Neural crest cell (in vitro differentiated cells): ENCODE data around the gene DNAH3. TPM values are rescaled to one million over a fixed set of nuclear protein-coding genes. Genes with fewer than 3 reads are reported as not detected.
A peak's percentile ranks its signal among the peaks of the same experiment; 100 is the strongest.

Experiments used
- DNase-seq: peaks from one replicate; pipeline ENCODE4 v3.0.0; 2021; ENCODE audit warnings: low read depth, mixed read lengths, low spot score
- H3K27ac Mint-ChIP-seq: one replicate; pipeline ENCODE4 v1.8.0; 2021; ENCODE audit warnings: mild to moderate bottlenecking, mixed read lengths; ENCODE audit not compliant: unreplicated experiment
- H3K27me3 Mint-ChIP-seq: 2 replicates; pipeline ENCODE4 v1.8.0; 2021; ENCODE audit warnings: low read depth, mild to moderate bottlenecking, mixed read lengths
- H3K36me3 Mint-ChIP-seq: 2 replicates; pipeline ENCODE4 v1.8.0; 2021; ENCODE audit warnings: low read depth, mild to moderate bottlenecking, mixed read lengths
- H3K4me1 Mint-ChIP-seq: 2 replicates; pipeline ENCODE4 v1.8.0; 2021; ENCODE audit warnings: mixed read lengths
- H3K4me3 Mint-ChIP-seq: one replicate; pipeline ENCODE4 v1.8.0; 2021; ENCODE audit warnings: mild to moderate bottlenecking, mixed read lengths
- H3K9me3 Mint-ChIP-seq: 2 replicates; pipeline ENCODE4 v1.8.0; 2021; ENCODE audit warnings: mixed read lengths
- CTCF ChIP-seq: fragments of 200-600 bp; sonication (generic); conservative IDR thresholded peaks from 2 replicates; pipeline ENCODE4 v1.5.0; 2021; ENCODE audit warnings: antibody characterized with exemption, mild to moderate bottlenecking
- total RNA-seq: library from RNA; stranded (reverse); gene quantifications from 2 replicates; pipeline ENCODE4 v1.2.1, GENCODE V29; 2021

DNAH3 gene
- total RNA-seq, 1 donor from 2014 or later: 0.07 TPM

- Mint-ChIP-seq H3K27ac (peak overlapping the region; percentile 62), H3K4me3 (no peak overlapping the region), H3K36me3 (peaks cover 27% of the 10 kb centered on the region), H3K9me3 (peaks cover 12% of the 10 kb centered on the region), H3K27me3 (peaks cover 16% of the 10 kb centered on the region), H3K4me1 (peaks cover 15% of the 10 kb centered on the region)
- no peak for DNase-seq
- TF ChIP-seq CTCF: no peak
Observed at GRCh38 chr16:21185659-21186325, 35.1 kb upstream of the DNAH3 start.

GRCh38 chr16:21184834-21185233 lies 34.2 kb upstream of the DNAH3 start:
- DNase-seq: no peak
- Mint-ChIP-seq H3K36me3 (peaks cover 29% of the 10 kb centered on the region), H3K4me1 (peaks cover 15% of the 10 kb centered on the region), H3K27me3 (peaks cover 8% of the 10 kb centered on the region), H3K27ac (no peak overlapping the region), H3K9me3 (peaks cover 12% of the 10 kb centered on the region), H3K4me3 (no peak overlapping the region)
- TF ChIP-seq CTCF: no peak

GRCh38 chr16:21183995-21184394 lies 33.3 kb upstream of the DNAH3 start:
- Mint-ChIP-seq H3K27me3 (peaks cover 5% of the 10 kb centered on the region), H3K9me3 (peaks cover 12% of the 10 kb centered on the region), H3K36me3 (peaks cover 29% of the 10 kb centered on the region), H3K4me3 (no peak overlapping the region), H3K4me1 (peaks cover 15% of the 10 kb centered on the region), H3K27ac (no peak overlapping the region)
- DNase-seq: no peak
- no peak for TF ChIP-seq CTCF

- H3K27ac Mint-ChIP-seq: no peak overlapping the region
- no peaks in the 10 kb centered on the region for H3K4me1 Mint-ChIP-seq
- DNase-seq: no peak
- TF ChIP-seq CTCF: no peak
- no peak overlapping the region for H3K4me3 Mint-ChIP-seq
- H3K36me3 Mint-ChIP-seq: peaks cover 46% of the 10 kb centered on the region
- no peaks in the 10 kb centered on the region for H3K27me3 Mint-ChIP-seq
- H3K9me3 Mint-ChIP-seq: peaks cover 12% of the 10 kb centered on the region
Observed at GRCh38 chr16:21179983-21180365, 29.3 kb upstream of the DNAH3 start.

- no peak overlapping the region for H3K27ac Mint-ChIP-seq
- H3K4me1 Mint-ChIP-seq: no peaks in the 10 kb centered on the region
- H3K9me3 Mint-ChIP-seq: peaks cover 12% of the 10 kb centered on the region
- peaks cover 46% of the 10 kb centered on the region for H3K36me3 Mint-ChIP-seq
- TF ChIP-seq CTCF: no peak
- no peak for DNase-seq
- no peaks in the 10 kb centered on the region for H3K27me3 Mint-ChIP-seq
- H3K4me3 Mint-ChIP-seq: no peak overlapping the region
Observed at GRCh38 chr16:21179126-21179982, 28.7 kb upstream of the DNAH3 start.
